Posterior cingulate gyrus (tissue), 11 donors: ENCODE measurements around the gene APPL2.

Source experiments
- DNase-seq, 10 donors: peaks; one replicate each; pipeline versions ENCODE4 v3.0.0 to v3.0.0-alpha.2; 2020 to 2021; ENCODE audit warnings: mixed read lengths in 3 of 10
- intact Hi-C: fragments of 100-400 bp; cut with DNase I; formaldehyde crosslinking; loops from one replicate; pipeline ENCODE4 v1.15.1; 2023

The APPL2 gene

DNA sequence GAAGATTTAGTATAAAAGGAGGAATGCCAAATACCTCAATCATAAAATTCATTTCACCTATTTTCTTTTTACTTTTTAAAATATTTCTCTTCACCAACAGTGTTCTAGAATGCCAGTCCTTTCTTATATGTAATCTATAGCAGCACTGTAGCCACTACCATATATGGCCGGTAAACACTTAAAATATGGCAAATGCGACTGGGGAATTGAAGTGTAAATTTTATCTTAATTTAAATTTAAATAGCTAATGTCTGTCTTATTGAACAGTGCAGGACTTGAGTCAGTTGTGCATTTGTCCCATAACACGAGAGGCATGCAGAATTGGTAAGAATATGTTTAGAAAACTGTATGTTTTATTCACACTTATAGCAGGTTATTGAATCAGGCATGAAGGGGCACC is 78.4 kb downstream of the APPL2 start:
- no peak for DNase-seq
- intact Hi-C loops = no loop called here

DNA sequence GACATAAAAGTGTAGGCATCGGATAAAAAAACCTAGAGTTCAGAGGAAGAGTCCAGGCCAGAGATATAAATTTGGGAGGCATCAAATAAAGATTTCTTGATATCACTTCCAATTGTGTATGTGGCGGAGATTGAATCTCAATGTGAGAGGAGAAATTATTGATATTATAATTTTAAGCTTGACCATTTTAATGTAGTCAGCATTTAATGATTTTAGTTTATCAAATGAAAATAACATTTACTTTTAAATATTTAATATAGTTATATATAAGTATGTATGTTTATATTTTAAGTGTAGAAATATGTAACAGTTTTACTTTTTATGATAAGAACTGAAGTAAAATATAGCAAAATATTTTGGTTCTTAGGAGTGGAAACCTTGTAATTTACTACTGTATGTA is 79.7 kb downstream of the APPL2 start:
- no peak for DNase-seq
- intact Hi-C loops = no loop called here

DNA sequence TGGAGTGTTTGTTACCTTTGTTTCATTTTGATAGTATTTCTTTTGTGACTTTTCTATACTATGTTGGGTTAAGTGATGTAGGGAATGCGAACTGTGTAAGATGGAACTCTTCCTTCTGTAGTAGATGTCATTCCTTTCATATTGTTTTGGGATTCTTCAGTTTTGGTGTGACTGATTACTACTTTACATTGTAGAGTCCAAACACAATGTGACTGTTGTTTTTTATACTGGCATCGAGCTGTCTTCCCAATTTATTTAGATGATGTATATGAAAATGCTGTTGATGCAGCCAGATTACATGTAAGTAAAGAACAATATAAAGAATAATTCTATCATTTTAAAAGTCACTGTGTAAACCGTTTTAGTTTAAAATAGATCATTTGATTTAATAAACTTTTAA is 93.7 kb downstream of the APPL2 start:
- DNase-seq = no peak
- intact Hi-C loops = no loop called here

DNA sequence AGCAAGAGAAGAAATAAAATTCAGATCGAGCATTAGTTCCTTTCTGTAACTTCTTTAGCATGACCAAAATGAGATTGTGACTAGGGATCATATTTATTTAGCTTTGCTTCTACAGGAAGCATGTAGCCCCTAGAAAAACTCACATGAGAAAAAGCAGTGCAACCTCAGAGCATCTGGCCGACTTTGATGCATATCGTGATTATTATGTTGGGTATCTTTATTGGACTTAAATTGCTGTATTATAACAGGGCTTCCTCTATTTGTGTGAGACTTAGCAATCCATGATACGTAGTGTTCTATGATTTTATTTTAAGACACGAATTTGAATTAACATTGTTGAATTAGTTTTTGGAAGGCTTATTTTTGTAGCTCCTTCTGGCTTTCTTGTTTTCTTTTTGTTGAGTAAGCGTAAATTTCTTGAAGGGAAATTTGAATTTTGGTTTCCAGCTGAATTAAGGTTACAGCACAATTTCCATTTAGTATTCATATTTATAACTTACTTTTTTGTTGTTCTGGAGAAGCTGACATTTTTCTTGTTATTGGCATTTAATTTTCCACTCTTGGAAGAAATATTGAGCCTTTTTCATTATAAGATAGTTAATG is 94.6 kb downstream of the APPL2 start:
- no peak for DNase-seq

DNA sequence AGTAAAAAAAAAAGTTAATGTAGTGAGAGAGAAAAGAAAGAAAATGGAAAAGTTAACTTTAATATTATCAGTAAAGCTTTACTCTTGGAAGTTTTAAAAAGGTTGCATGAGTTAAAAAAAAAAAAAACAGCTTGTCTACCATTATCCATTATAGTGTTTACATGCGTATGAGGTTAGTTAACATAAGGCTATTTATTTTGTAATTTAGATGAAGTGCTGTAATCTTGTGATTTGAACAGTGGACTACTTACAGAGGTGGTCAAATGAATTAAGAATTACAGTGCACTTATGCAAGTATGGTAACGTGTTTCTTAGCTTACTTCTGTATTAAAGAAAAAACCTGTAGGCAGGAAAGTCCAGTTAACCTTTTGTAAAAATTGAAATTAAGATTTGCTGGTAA is 97.7 kb downstream of the APPL2 start:
- intact Hi-C loops = no loop called here
- DNase-seq = no peak

More for the DNA sequence above, 94.6 kb downstream of the APPL2 start:
- intact Hi-C loops = no loop called here
